ENCODE data around the gene P2RX7. TPM values are rescaled to one million over a fixed set of nuclear protein-coding genes. Genes with fewer than 3 reads are reported as not detected.
"Not testable (repeated sequence)": the region's sequence is repeated elsewhere in the genome, so short reads cannot be mapped to it uniquely, and the experiment has no call there.

Gene P2RX7
- total RNA-seq, 1 experiment from 2014 or later: 0.23 TPM

DNA sequence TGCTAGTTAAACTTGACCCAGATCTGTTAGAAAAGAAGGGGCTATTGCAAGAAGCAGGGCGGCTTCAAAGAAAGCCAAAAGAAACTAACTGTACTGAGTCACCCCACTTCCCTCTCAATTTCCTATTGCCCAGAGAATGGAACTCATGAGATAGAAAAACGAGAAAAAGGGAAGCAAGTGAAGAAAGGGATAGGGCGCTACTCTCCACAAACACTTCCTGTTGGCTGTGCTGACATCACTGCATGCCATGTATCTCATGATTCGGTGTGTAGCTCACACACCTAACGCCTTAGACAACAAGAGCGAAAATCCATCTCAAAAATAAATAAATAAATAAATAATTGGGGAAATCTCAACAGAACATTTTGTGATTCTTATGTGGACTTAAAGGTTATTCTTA, 64.2 kb downstream of the P2RX7 start:
- H3K4me3 ChIP-seq (ENCODE audit: low read depth in 2 of 2, low read length in 2 of 2): no peak overlapping the region
- in situ Hi-C loops (cut with HindIII; ENCODE audit: low pct_unique_long_range_greater_than_20kb, low sequenced_read_pairs) (no loop called here), intact Hi-C loops (cut with micrococcal nuclease; ENCODE audit: unreplicated experiment) (no loop called here)
- no peak for DNase-seq (ENCODE audit: low read depth, low spot score)
- BruUV-seq (replicated peaks): no TSS peak
- ATAC-seq: no peak
- TF ChIP-seq, protein P1, sequence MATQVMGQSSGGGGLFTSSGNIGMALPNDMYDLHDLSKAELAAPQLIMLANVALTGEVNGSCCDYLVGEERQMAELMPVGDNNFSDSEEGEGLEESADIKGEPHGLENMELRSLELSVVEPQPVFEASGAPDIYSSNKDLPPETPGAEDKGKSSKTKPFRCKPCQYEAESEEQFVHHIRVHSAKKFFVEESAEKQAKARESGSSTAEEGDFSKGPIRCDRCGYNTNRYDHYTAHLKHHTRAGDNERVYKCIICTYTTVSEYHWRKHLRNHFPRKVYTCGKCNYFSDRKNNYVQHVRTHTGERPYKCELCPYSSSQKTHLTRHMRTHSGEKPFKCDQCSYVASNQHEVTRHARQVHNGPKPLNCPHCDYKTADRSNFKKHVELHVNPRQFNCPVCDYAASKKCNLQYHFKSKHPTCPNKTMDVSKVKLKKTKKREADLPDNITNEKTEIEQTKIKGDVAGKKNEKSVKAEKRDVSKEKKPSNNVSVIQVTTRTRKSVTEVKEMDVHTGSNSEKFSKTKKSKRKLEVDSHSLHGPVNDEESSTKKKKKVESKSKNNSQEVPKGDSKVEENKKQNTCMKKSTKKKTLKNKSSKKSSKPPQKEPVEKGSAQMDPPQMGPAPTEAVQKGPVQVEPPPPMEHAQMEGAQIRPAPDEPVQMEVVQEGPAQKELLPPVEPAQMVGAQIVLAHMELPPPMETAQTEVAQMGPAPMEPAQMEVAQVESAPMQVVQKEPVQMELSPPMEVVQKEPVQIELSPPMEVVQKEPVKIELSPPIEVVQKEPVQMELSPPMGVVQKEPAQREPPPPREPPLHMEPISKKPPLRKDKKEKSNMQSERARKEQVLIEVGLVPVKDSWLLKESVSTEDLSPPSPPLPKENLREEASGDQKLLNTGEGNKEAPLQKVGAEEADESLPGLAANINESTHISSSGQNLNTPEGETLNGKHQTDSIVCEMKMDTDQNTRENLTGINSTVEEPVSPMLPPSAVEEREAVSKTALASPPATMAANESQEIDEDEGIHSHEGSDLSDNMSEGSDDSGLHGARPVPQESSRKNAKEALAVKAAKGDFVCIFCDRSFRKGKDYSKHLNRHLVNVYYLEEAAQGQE (IDR thresholded peaks at IDR 0.05; ENCODE audit: insufficient read depth in 1 of 2, low read depth in 2 of 2, low read length in 1 of 2): no peak
- TF ChIP-seq TCF7L2 (IDR thresholded peaks at IDR 0.05; ENCODE audit: low read depth, low read length) (no peak), POLR2AphosphoS5 (IDR thresholded peaks at IDR 0.05; ENCODE audit: low read depth, low read length) (no peak), SIN3A (IDR thresholded peaks at IDR 0.05; ENCODE audit: borderline replicate concordance, insufficient read depth, low read depth, low read length) (no peak)
- TF ChIP-seq, protein P2, sequence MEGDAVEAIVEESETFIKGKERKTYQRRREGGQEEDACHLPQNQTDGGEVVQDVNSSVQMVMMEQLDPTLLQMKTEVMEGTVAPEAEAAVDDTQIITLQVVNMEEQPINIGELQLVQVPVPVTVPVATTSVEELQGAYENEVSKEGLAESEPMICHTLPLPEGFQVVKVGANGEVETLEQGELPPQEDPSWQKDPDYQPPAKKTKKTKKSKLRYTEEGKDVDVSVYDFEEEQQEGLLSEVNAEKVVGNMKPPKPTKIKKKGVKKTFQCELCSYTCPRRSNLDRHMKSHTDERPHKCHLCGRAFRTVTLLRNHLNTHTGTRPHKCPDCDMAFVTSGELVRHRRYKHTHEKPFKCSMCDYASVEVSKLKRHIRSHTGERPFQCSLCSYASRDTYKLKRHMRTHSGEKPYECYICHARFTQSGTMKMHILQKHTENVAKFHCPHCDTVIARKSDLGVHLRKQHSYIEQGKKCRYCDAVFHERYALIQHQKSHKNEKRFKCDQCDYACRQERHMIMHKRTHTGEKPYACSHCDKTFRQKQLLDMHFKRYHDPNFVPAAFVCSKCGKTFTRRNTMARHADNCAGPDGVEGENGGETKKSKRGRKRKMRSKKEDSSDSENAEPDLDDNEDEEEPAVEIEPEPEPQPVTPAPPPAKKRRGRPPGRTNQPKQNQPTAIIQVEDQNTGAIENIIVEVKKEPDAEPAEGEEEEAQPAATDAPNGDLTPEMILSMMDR (IDR thresholded peaks at IDR 0.05): no peak
- no peaks in the 10 kb centered on the region for H3K27me3 ChIP-seq (ENCODE audit: control insufficient read depth, insufficient read depth, low read length)
- no peaks in the 10 kb centered on the region for H3K36me3 ChIP-seq (ENCODE audit: control insufficient read depth, insufficient read depth, low read length)
- H3K9me3 ChIP-seq (ENCODE audit: control insufficient read depth, insufficient read depth, low read depth, low read length): no peaks in the 10 kb centered on the region
- ChIA-PET CTCF (no interaction called here), POLR2A (no interaction called here)
- no peak overlapping the region for H3K27ac ChIP-seq (ENCODE audit: low read length)
- H3K4me1 ChIP-seq (ENCODE audit: control insufficient read depth, insufficient read depth, low read length): no peaks in the 10 kb centered on the region

DNA sequence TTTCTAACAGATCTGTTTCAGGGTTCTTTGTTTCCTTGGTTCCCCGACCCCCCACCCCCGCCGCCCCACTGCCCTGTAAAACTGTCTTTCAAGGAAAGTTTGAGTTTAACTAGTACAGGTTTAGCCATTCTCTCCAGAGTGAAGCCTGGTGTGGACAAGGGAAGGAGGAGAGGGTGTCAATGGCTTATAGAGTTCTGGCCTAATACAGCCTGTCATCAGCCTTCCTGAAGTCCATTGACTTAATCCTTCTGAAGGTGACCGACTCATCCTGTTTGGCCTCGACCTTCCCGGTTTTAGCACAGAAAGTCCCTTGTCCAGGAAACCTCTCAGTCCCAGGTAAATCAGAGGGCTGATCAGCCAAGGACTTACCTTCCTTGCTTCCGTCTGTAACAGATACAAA, 66.3 kb downstream of the P2RX7 start:
- H3K36me3 ChIP-seq (ENCODE audit: control insufficient read depth, insufficient read depth, low read length): no peaks in the 10 kb centered on the region
- H3K4me1 ChIP-seq (ENCODE audit: control insufficient read depth, insufficient read depth, low read length): no peaks in the 10 kb centered on the region
- CTCF ChIA-PET: no interaction called here
- intact Hi-C loops (cut with micrococcal nuclease; ENCODE audit: unreplicated experiment): no loop called here
- no peak for DNase-seq (ENCODE audit: low read depth, low spot score)
- no peaks in the 10 kb centered on the region for H3K27me3 ChIP-seq (ENCODE audit: control insufficient read depth, insufficient read depth, low read length)
- no TSS peak for BruUV-seq (replicated peaks)
- peak; percentile 77 for ATAC-seq
- no peak for TF ChIP-seq SIN3A (IDR thresholded peaks at IDR 0.05; ENCODE audit: borderline replicate concordance, insufficient read depth, low read depth, low read length)
- TF ChIP-seq, protein P2 (IDR thresholded peaks at IDR 0.05): no peak
- no peak for TF ChIP-seq TCF7L2 (IDR thresholded peaks at IDR 0.05; ENCODE audit: low read depth, low read length)
- TF ChIP-seq, protein P1 (IDR thresholded peaks at IDR 0.05; ENCODE audit: insufficient read depth in 1 of 2, low read depth in 2 of 2, low read length in 1 of 2): no peak
- no peak for TF ChIP-seq POLR2AphosphoS5 (IDR thresholded peaks at IDR 0.05; ENCODE audit: low read depth, low read length)
- H3K4me3 ChIP-seq (ENCODE audit: low read depth in 2 of 2, low read length in 2 of 2): no peak overlapping the region
- H3K9me3 ChIP-seq (ENCODE audit: control insufficient read depth, insufficient read depth, low read depth, low read length): no peaks in the 10 kb centered on the region
- POLR2A ChIA-PET: no interaction called here
- in situ Hi-C loops (cut with HindIII; ENCODE audit: low pct_unique_long_range_greater_than_20kb, low sequenced_read_pairs): no loop called here
- no peak overlapping the region for H3K27ac ChIP-seq (ENCODE audit: low read length)

DNA sequence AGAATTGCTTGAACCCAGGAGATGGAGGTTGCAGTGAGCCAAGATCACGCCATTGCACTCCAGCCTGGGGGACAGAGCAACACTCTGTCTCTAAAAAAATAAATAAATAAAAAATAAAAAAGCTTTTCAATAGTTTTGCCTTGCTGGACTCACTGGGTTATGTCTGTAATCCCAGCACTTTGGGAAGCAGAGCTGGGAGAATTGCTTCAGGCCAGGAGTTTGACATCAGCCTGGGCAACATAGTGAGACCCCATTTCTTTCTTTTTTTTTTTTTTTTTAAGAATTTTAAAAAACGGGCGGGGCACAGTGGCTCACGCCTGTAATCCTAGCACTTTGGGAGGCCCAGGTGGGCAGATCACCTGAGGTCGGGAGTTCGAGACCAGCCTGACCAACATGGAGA, 68.5 kb downstream of the P2RX7 start:
- H3K36me3 ChIP-seq (ENCODE audit: control insufficient read depth, insufficient read depth, low read length); DNase-seq (ENCODE audit: low read depth, low spot score); POLR2A ChIA-PET; in situ Hi-C loops (cut with HindIII; ENCODE audit: low pct_unique_long_range_greater_than_20kb, low sequenced_read_pairs); H3K27ac ChIP-seq (ENCODE audit: low read length); H3K27me3 ChIP-seq (ENCODE audit: control insufficient read depth, insufficient read depth, low read length); H3K9me3 ChIP-seq (ENCODE audit: control insufficient read depth, insufficient read depth, low read depth, low read length); BruUV-seq (replicated peaks); ATAC-seq; H3K4me3 ChIP-seq (ENCODE audit: low read depth in 2 of 2, low read length in 2 of 2); intact Hi-C loops (cut with micrococcal nuclease; ENCODE audit: unreplicated experiment); H3K4me1 ChIP-seq (ENCODE audit: control insufficient read depth, insufficient read depth, low read length); CTCF ChIA-PET: not testable (repeated sequence)

Measured in Panc1 (cell line).